IPS-NIHi11 (cell line): Measurements from ENCODE around the gene NEUROG2.
A peak's percentile ranks its signal among the peaks of the same experiment; 100 is the strongest.

Experiments used
- DNase-seq: peaks from one replicate; pipeline ENCODE4 v3.0.0; 2012; ENCODE audit warnings: mixed read lengths, low spot score

The NEUROG2 gene

DNA sequence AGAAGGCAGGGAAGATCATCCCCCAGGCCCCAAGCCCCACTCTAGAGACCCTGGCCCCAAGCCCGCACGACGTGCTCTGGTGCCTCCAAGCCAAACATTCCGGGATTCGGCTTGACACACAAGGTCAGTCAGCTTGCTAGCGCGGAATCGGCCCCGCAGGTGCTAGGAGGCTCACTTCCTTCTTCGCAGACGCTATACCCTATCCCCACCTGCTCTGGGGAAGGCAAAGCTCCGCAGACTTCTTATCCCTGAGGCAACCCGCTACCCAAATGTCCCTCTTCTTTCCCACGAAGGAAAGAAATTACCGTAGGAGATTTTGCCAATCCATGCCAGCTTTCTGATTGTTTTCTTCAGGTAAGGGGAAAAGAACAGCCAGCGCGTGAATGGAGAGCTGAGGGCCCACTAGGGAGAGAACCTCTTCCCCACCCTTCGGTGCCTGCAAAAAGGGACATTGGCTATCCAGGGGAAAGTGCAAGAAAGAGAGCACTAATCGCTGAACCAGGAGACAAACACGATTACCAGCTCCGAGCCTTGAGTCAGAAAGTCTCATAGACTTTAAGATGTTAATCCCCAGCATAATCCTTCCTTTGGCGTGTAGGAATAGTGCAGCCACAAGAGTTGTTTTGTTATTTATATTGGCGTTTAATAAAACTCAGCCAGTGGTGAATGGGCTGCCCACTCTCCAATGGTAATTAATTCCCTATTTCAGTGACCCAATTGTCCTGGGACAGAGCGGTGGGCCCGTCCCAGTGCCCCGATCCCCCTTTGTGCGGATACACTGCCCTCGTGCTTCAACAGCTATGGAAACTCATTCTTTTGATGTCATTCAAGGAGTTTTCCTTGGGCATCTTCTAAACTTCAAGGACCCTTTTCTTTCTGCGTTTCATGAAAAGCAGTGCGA lies 5.4 kb upstream of the NEUROG2 start:
- DNase-seq, result no peak

DNA sequence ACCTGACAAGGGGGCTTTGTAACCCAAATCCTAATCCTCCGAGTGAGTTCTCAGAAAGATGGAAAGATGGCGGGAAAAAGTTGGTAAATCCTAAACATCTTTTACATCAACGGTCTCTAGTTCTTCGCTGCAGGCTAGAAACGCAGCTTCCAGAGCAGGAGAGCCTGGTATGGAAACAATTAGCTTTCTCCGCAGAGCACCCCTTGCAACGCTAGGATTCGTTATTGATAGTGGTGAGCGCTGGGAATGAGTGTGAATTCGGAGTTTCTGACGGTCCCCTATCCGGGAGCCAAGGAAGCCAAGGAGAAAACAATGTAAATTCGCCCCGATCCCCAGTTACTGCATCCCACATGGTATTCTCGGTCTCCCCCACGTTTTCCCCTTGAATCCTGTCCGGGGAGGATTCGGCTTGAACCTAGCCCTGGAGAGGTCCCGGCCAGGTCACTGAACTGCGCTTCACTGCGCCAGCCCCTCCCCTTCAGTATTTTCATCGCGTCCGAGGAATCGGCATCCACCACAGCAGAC lies 4.7 kb upstream of the NEUROG2 start:
- DNase-seq, result no peak

- DNase-seq, result no peak
Measured at GRCh38 chr4:112519689-112520597, 4.0 kb upstream of the NEUROG2 start.

GRCh38 chr4:112518675-112519074 lies 2.7 kb upstream of the NEUROG2 start:
- no peak for DNase-seq

- DNase-seq, result no peak
Measured at GRCh38 chr4:112517911-112518310, 1.9 kb upstream of the NEUROG2 start.

GRCh38 chr4:112517067-112517634 lies 1.2 kb upstream of the NEUROG2 start:
- no peak for DNase-seq

DNA sequence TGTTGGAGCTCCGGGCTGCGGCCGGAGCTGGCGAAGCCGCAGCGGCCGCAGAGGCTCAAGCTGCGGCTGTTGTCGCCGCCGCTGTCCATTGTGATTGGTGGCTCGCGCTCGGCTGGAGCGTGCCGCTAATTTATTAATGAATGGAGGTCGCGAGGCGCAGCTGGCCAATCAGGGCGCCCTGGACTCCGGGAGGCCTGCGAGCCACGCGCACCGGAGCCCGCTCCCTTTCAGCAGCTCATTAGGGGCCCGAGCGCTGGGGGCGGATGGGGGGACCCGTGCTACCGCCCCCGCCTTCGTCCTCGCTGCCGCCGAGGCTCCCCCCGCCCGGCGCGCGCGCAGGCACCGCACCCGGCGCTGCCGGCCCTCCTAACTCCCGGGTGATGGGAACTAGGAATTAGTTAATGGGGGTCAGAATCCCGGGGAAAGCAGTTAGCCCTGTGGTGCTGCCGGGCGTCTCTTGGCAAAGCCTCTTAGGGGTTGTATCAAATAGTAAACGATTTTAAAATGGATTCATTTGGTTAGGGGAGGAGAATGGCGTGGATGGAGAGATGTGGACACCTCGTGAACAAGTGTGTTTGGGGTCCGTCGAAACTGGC lies 589 bp upstream of the NEUROG2 start:
- DNase-seq, result peak; percentile 80

DNA sequence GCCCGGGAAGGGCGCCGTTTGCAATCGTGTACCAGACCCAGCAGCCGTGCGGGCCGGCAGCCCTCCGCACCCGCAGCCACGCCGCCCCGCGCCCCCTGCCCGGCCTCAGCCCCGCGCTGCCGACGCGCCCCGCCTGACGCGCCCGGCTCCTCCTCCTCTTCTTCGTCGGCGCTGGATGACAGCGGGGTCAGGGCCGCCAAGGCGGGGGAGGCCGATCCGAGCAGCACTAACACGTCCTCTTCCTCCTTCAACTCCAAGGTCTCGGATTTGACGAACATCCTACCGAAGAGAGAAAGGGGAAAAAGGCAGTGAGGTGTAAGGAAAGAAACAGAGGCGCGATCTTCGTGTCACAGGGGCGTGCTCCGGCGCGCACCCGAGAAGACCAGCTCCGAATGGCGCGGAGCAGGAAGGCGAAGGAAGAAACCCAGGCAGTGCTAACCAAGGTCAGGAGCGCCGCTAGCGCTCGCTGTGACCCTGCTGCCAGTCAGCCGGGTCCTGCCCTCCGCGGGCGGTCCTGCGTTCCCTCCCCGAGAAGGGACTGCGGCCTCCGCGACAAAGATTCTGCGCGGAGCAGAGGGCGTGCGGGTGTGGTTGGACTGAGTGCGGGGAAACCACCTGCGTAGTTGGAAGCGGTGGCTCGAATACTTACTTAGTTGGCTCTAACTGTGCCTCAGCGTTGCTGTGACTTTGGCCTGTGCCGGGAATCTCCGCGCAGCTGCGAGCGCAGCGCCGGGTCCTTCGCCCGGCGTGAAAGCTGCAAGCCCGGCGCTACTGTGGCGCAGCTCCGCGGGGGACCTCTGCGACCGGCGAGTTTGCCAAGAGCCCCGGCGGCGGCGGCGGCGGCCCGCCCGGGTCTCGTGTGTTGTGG lies 548 bp downstream of the NEUROG2 start:
- peak; percentile 47 for DNase-seq

DNA sequence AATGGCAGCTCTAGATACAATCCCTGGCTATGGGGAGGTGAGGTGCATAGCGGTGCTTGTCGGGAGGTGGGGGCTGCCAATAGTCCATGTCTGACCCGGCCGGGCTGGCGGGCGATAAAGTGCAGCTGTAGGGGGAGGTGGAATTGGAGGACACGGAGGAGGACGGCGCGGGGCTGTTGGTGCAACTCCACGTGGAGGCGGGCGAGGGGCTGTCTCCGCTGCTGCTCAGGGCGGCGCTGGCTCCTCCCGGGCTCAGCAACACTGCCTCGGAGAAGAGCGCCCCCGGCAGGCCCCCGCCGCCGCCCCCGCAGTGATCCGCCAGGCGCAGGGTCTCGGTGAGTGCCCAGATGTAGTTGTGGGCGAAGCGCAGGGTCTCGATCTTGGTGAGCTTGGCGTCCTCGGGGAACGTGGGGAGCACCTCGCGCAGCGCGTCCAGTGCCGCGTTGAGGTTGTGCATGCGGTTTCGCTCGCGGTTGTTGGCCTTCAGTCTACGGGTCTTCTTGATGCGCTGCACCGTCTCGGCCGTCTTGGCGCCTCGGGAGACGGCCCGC lies 1.3 kb downstream of the NEUROG2 start:
- DNase-seq, result peak; percentile 36

DNA sequence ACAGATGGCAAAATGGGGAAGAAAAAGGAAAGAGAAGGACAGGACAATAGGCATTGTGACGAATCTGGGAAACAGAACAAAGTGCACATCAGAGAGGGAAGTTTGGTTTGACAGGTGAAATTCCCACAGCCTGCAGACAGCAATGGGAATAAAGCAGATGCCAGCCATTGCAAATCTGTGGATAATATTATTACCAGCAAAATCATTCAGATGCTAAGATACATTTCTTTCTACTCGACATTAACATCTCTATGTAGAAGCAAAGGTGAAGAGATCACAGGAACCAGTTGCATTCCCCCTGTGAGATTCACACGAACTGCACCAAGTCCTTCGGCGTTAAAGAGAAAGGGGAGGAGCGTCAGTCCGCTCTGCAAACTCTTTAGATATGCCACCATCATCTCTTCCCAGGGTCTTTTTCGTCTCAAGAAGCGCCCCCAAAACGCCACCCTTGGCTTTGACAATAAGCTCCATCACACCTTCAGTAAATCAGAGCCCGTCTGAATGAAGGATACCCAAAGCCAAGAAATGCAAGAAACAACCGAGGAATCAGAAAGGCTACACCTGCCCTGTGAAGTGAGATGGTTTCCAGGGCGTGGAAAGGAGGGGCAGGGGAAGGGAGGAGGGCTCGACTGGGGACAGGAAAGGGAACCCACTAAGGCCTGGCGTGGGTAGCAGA lies 1.9 kb downstream of the NEUROG2 start:
- DNase-seq, result no peak

DNA sequence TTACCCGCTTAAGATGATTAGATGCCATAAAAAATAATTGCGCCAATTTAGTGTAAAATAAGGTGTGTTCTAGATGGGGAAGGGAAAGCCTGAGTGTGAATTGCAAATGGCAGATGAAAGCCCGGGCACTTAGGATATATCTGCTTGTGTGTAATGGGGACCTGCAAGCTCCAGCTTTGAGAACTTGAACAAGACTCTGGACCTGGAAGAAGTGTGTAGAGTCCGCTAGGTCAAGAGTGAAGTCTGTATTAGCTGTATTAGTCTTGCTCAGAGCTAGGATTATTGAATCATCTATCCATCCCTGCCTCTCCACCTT lies 4.2 kb downstream of the NEUROG2 start:
- no peak for DNase-seq

GRCh38 chr4:112511093-112511802 lies 4.7 kb downstream of the NEUROG2 start:
- DNase-seq, result no peak

DNA sequence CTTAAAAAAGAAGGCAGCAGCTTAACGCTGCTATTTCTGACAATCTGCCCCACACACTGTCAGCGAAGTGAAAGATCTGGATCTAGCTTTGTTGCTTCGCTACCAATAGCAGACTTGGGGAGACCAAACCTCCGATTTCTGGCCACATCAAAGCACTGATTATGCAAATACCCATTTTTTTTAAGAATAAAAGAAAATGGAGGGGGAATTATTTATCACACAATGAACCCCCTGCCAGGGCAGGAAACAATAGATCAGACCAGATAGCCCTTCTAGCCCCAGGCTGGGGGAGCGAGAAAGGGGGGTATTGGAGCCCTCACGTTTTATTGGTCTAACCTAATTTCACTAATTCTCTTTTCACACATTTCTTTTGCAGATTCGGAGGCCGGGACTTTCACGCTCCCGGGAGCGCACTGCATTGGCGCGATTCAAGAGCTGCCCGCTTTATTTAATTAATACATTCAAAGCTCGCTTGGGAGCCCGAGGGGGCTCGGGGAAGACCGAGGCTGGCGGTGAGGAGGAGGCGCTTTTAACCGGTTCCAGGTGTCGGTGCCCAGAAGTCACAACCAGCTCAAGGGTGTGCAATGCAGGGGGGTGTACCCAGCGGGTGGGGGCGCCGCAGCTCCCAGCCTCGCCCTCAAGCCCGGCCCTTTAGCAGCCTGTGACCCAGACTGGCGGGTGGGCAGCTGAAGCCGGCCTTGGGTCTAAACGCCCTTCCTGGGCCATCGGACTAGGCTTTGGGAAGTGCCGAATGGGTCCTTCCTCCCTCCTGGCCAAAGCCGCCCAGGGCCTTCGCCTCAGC lies 5.5 kb downstream of the NEUROG2 start:
- no peak for DNase-seq

DNA sequence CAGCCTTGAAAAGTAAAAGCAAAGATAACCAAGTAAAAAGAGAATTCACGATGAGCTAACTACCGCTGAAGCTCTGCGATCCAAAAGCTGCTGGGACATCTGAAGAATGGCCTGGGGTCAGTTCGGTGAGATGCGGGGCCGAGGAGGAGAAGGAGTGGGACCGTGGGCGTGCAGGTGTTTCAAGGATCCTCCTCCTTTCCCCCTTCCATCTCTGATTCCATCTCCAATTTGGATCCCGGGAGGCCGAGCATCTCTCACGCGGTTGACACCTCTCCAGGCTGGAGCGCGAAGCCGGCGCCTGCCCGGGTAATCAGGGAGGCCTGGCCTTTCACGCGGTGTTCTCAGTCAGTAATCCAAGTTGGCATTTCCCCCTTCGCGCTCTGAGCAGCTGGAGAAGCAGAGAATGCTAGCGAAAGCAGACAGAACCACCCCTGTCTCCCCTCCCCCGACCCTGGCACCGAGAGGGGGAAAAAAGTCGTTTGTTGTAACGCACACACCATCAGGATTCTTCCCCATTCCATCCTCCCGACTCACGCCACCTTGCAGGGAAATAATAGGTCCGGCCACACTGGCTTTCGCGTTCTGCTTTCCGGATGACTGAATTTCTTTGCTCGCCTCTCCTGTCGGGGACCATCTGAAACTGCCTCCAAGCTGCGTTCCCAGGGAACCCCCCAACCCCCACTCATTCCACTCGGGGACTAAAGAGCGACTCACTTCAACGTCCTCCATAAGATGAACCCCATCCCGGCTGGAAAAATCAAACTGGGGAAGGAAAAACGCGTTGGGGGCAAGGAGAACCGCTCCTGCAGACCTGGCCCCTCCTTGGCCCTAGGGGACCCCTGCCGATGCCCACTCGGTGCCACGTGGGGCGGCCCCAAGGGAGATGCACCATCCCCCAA lies 6.5 kb downstream of the NEUROG2 start:
- DNase-seq, result no peak

GRCh38 chr4:112508356-112508755 lies 7.6 kb downstream of the NEUROG2 start:
- no peak for DNase-seq

- DNase-seq, result no peak
Measured at GRCh38 chr4:112504807-112505206, 11.2 kb downstream of the NEUROG2 start.

DNA sequence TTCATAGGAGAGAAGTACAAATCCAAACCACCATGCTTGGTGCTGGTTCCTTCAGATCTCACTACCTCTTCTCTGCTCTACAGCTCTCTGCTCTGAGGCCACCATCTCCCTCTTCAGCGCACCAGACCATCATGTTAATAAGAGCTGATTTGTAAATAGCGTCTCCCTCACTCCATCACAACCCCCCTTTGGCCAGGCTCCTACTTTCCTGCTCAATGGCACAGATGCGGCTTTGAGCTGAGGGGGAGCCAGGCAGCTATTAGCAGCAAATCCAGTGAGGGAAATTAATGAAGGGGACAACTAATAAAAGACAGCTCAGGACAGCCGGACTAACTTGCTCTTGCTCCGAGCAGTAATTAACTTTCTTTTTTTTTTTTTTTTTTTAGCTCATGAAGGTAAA lies 13.1 kb downstream of the NEUROG2 start:
- DNase-seq, result no peak

- no peak for DNase-seq
Measured at GRCh38 chr4:112492321-112492720, 23.7 kb downstream of the NEUROG2 start.
